GM18873 (cell line): ENCODE results near the gene KIF1A.

ENCODE experiments used
- ATAC-seq: cut with Tn5 transposase; IDR thresholded peaks from one replicate; pipeline ENCODE4 v1.9.1; 2021; ENCODE audit warnings: mild to moderate bottlenecking, moderate library complexity, moderate number of reproducible peaks; ENCODE audit not compliant: unreplicated experiment, low FRiP score

KIF1A gene

DNA sequence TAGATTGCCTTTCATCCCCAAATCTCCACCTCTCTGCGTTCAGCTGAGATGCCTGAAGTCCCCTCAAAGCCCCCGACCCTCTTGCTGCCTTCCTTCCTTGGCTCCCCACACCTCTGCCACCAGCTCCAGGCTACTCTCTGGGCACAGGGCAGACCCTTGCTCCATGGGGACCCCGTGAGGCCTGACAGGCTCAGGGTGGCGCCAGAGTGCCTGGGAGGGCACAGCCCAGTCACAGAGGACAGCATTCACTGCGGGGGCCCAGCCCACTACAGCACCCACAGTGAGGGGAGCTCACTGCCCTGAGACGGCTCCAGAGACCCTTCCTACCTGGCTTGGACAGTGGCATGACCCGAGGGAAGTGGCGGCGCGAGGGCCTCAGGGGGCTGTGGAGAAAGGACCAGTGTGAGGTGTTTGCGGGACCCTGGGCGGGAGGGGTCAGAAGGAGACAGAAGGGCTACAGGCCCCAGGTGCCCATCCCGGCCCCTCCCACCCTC, 77.4 kb downstream of the KIF1A start:
- no peak for ATAC-seq

DNA sequence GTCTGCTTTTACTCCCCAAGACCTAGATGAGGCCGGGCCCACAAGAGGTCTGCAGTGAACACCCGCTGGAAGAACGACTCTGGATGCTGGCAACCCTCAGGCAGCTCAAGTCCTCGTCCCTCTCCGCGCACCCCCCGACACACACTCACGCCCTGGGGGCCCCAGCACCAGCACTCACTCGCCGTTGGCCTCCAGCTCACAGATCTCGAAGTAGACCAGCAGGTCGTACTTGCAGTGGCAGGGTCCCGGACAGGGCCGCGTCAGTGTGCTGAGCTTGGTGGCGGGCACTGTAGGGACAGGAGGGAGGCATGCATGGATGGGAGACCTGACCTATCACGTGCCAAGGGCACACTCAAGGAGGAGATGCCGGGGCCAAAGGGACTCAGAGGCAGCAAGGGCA, 78.9 kb downstream of the KIF1A start:
- ATAC-seq = no peak

DNA sequence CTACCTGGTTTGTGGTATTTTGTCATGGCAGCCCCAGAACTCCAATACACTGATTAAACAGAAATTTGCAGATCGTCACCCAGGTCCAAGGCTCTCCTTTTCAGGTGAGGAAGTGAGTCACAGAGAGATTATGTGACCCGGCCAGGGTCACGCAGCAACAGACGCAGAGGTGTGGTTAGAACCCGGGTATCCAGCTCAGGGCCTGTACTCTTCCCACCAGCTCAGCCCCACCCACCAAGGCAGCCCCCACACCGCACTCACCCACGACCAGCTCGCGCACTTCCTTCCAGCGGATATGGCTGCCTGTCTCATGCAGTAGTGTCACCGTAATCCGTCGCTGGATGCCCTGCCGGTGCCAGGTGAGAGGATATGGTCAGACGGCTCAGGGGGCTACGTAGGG, 80.2 kb downstream of the KIF1A start:
- no peak for ATAC-seq

DNA sequence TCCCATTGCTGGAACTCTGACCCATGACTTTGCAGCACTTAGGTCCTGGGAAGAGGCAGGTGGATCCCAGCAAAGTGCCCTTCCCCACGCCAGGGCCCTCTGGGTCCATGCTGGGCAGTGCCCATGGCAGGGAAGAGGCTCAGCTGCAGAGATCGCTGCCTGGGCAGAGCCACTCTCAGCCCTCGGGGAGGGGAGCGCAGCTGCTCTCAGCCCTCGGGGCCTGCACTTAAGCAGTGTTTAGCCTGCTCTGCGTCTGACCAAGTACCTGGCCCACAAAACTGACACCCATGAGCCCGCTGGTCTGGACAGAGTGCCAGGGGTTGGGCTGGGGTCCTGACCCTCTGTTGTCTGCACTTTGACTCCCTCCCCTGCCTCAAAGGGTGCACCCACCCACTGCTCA, 82.1 kb downstream of the KIF1A start:
- no peak for ATAC-seq

DNA sequence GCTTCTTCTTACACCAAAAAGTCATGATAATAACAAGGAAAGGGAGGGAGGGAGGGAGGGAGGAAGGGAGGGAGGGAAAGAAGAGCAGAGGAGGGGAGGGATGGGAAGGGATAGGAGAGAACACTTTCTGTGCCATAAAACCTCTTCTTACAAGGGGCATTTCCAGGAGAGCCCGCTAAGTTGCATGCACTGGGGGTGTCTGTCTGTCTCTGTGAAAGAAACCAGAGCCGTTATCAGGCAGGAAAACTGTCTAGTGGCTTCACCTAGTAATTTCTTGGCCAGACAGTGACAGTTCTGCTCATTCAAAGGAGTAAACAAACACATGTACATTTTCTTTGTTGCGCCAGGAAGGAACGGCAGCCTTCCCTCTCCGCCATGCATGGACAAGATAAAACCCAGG, 82.5 kb downstream of the KIF1A start:
- ATAC-seq = no peak

DNA sequence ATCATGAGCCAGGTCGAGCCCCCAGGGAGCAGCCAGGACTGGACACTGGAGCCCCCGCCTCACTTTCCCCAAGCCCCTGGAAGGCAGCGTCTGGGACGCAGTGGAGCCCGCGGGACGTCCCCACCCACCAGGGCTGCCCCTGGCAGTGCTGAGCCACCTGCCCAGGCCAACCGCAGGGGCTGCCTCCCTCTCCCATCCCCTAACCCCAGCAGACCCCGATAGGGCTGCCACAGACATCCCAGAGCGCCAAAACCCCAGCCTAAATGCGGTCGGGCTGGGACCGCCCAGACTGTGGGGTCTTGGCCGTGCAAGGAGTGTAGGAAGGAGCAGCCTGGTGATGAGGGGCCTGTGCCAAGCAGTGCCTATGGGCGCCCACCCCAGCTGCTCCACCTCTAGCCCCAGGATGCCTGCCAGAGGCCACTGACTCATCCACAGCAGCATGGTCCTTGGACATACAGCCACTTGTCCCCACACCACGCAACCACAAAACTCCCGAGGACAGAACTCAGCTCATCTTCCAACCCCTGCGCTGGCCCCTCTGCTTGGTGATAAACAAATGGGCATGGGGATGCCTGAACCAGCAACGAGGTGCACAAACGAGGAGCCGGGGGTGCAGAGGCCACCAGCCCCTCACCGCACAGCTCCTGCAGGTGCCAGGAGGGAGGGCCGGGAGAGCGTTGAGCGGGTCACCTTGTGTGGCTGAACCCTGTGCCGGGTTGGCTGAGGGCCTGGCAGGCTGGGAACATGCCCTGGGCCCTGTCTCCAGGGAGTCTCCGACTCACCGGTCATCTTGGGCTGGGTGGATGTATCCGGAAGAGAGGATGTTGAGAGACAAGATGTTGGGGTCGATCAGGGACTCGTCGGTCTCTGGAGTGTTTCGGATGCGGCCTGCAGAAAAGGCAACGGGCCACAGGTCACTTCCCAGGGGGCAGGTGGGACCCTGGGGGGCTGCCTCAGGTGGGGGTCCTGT, 83.5 kb downstream of the KIF1A start:
- ATAC-seq = no peak

DNA sequence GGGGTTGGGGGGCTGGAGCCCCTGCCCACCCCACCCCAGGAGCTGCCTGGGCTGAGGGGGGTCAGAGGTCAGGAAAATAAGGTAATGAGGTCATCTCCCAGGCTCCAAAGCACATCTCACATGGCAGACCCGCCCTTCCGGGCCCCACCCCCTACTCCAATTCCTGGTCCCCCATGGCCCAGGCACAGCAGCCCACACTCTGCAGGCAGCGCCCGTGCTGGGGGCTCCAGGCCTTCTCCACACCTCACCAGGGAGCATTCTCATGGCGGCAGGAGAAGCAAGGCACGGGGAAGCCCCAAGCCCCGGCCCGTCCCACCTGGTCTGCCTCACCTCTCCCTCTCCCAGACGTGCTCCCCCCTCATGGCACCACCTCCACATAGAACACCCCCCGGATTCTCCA, 84.5 kb downstream of the KIF1A start:
- ATAC-seq = no peak

DNA sequence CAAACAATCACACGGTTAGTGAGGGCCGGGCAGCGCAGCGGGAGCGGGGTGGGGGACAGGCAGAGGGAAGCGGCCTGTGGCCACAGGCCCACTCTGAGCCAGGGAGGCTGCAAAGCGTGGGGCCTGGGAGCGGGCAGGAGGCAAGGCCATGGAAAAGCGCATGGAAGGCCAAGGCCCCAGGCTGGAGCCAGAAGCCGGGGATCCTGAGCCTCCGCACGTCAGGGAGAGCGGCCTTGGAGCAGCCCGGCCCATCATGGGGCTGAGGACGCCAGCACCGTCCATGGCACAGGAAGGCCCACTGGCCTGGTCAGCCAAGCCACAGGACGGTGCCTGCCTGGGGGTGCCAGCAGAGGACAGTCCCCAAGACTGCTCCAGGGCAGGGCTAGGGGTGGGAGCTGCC, 85.3 kb downstream of the KIF1A start:
- ATAC-seq = no peak

DNA sequence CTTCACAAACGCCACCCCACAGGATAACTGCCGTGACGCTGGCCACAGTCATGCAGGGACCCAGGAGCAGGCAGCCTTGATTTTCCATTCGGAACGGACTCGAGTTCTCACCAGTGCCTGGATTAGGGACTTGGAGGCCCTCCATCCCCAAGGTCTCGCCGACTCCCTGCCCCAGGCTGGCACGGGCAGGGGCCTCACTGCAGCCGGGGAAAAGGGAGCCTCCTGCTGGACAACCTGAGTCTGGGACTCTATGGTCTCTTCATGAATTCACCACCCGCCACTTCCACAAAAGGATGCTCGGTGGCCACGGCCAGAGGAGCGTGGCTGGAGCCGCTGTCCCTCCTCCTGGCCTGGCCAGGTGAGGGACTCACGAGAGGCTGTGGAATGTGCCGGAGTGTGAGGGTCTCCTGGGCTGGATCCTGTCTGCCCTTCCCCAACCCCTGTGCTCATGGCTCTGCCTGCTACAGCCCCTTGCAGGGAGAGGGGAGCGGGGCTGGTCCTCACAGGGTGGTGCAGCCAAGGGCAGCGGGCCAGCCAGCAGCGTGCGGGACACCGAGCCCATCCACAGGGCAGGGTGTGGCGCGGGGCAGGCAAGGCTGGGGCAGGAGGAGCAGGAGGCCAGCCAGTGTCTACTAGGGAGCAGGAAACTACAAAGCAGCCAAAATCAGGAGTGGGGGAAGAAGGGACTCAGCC, 86.1 kb downstream of the KIF1A start:
- no peak for ATAC-seq

DNA sequence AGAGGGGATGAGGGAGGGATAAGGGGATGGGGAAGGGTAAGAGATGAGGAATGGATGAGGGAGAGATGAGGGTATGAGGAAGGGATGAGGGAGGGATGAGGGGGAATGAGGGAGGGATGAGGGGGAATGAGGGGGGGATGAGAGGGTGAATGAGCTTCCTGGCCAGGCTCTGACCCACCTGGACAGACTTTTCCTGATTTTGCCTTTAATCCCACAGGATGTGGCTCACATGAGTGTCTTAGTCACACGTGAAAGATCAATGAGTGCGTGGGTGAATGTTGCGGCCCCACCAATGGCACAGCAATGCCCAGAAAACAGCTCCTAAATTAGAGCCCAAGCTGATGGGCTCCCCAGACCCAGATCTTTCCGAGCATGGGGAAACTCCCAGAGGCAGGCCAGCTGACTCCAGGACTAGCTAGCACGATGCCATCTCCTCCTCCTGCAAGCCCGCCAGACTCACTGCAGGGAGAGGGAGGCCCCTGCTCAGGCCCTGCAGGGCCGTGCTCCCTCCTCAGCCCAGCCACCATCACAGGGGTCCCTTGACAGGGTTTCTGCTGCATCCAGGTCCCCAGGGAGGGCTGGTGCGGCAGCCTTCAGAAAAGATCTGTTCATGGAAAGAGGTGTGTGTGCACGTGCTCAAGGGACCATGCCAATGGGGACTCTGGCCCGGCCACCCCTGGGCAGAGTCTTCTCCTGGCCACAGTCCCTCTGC, 87.0 kb downstream of the KIF1A start:
- no peak for ATAC-seq

DNA sequence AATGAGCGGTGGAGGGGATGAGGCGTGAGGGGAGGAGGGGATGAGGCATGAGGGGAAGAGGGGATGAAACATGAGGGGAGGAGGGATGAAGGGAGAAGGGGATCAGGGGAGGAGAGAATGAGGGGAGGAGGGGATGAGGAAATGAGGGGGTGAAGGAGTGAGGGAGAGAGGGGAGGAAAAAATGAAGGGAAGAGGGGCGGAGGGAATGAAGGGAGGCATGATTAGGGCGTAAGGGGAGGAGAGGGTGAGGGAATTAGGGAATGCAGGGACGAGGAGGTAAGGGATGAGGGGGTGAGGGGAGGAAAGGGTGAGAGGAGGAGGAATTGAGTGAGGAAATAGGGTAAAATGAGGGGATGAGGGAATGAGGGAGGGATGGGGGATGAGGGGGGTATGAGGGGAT, 87.8 kb downstream of the KIF1A start:
- no peak for ATAC-seq

DNA sequence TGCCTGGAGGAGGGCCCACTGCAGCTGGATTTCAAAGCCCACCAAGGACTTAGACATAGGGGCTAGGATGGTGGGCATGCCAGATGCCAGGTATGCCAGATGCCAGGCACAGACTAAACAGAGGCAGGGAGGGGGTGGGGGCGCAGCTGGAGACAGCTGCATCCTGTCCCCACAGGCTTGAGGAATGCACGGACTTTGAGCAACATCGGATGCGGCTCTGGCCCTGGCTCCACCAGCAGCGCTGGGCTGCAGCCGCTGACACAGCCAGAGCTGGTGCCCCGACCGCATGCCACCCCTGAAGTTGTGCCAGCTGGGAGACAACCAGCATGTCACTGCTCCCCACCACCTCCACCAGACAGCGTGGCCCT, 88.9 kb downstream of the KIF1A start:
- ATAC-seq = no peak

DNA sequence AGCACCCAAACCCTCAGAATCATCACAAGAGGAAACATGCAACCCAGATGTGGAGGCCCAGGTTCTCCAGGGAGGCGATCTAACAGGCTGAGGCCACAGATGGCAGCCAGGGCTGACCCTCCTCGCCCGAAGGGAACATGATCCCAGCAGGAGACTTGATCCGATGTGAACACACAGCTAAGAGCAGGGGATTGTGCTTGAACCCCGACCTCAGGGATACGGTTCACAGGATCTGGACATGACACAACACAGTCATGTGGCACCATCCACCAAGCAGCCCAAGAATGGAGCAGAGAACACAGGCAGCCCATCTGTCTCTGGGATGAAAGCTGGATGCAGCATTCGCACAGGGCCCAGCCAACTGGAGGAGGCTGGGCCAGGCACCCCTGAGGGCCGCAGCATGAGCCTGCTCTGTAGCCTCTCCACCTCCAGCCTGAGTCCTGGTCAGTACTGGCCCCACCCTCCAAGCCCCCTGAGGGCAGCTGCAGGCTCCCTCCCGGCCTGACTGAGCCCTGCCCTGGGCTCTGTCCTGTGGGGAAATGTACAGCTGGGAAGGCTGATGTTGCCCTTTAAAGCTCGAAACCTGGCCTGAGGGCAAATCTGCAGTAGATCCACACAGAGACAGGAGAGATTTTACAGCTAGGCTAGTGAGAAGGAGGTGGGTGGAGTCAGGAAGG, 89.4 kb downstream of the KIF1A start:
- ATAC-seq = no peak

DNA sequence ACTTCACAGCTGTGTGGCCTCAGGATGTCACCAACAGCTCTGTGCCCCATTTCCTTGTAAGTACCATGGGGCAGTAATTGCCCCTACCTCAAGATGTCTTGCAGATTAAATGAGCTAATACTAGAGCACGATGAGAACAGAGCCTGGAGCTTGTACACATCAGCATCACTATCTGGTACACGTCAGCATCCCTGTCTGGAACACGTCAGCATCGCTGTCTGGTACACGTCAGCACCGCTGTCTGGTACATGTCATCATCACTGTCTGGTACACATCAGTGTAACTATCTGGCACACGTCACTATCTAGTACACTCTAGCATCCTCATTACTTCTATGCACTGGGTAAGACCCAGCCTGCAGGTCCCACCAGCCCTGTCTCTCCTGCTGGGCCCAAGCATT, 91.2 kb downstream of the KIF1A start:
- ATAC-seq = no peak

DNA sequence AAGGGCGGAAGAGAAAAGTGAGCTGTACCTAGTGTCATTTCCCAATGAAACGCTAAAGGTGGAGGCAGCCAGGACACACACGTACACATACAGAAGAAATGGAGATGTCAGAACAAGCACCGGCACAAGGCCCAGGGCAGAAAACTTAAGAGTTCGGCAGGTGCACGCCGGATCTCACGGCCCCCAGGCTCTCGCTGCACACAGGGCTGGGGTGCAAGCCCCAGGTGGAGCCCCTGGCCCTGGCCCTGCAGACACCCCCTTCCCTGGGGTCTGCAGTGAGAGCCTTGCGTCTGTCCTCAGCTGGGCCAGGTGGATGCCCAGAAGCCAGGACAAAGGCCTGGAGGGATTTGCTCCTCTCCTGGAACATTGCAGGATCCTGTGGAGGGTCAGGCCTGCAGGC, 91.7 kb downstream of the KIF1A start:
- ATAC-seq = no peak

DNA sequence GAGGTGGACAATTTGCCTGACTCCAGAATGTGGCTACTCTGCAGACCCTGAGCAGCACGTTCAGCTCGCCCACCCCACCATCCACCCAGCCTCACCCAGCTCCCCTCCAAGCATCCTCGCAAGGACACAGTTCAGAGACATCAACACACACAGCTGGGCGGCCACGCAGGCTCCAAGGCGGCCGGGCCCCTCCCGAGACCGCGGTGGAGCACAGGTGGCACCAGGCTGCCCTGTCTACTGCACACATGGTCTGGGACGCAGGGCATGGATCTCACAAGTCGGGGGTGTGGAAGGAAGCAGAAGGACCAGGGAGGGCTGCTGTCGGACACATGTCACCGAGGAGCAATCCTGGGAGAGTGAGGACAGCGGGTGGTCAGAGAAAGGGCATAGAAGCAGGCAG, 92.1 kb downstream of the KIF1A start:
- no peak for ATAC-seq

DNA sequence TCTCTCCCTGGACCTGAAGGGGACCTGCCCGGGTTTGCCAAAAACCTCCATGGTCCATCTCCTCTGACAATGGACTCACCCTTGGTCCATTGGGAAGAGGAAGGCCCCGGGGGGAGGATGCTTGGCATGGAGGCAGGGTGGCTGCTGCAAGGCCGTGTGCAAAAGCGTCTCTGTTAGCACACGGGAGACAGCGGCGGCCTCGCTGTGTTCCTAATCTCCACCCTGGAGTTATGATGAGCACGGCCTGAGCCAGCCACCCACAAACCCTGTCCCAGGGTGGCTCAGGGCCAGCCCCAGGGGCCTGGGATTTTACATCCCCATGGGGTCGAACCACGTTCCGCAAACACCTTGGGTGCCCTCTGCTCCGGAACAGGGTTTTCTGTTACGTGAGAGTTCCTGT, 92.6 kb downstream of the KIF1A start:
- ATAC-seq = no peak

DNA sequence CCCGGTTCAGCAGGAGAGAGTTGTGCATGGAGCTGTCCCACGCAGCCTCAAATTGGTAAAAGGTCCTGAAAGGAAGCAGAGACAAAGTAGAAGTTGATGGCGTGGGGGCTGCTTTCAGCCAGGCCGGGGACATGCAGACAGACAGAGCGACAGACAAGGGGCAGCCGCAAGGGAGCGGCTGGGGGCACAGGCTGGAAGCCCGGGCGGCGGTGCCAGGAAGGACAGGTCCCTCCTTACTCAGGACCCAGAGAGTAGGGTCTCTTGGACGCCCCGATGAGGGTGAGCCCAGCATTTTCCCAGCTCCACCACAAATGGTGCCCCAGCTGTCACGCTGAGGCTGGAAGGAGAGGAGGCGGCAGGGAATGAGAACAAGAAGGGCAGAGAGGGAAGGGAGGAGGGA, 93.1 kb downstream of the KIF1A start:
- no peak for ATAC-seq

DNA sequence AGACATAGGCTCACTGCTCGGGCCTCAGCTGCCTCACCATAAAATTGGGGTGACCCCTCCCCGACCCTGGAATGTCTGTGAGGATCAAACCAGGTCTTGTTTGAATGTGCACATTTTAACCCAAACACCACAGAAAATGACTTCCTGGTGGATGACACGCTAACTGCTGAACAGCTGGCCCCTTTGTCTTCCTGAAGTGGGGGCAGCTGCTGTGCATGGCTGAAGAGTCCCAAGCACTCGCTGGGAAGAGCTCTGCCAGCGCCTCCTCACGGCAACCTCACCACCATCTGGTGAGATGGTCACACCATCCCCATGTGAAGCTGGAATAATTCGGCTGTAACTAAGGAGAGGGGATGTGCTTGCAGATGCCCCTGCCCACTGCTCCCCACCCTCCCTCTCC, 94.3 kb downstream of the KIF1A start:
- ATAC-seq = no peak

DNA sequence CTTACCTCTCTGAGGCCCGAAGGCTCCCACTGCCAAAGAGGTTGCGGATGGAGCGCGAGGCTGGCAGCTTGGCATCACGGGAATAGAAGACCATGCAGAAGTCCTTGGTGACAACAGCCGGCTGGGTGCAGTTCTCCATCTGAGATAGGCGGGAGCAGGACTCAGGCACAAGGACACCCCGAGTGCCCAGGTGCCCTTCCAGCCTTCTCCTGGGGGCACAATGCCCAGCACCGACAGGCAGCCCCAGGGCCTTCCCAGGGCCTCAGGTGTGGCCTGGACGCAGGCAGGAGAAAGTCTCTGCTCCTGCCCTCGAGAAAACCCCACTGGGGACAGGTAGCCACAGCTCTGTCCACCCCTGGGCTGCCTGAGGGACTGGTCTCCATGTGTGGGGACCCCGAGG, 94.8 kb downstream of the KIF1A start:
- ATAC-seq = no peak

DNA sequence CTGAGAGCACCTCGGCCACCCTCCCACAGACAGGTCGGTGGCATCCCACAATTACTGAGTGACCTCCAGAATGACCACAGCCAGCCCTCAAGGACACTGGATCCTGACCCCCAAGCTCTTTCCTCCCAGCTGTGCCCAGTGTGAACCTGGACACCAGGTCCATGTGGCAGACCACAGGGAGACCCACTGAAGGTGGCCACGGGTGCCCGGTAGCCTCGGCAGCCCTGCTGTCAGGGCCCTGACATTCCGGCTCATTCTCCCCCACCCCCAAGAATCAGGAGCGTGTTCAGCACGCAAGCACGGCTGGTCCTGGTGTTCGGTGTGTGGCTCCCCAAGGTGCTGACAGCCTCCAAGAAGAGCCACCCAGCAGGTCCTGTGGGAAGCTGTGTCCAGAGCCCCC, 95.6 kb downstream of the KIF1A start:
- no peak for ATAC-seq
